H1 (cell line): Measurements from ENCODE around the gene PLAAT2. TPM values are rescaled to one million over a fixed set of nuclear protein-coding genes. Genes with fewer than 3 reads are reported as not detected.
A peak's percentile ranks its signal among the peaks of the same experiment; 100 is the strongest.

ENCODE experiments used
- CTCF ChIA-PET: fragments of 300-600 bp; sonication (Branson Sonifier 250); formaldehyde crosslinking; loops from one replicate; lab custom pipeline; 2021; ENCODE audit not compliant: partially characterized antibody; lab: Charles Lee
- POLR2A ChIA-PET: fragments of 300-600 bp; sonication (Branson Sonifier 250); formaldehyde crosslinking; loops from one replicate; lab custom pipeline; 2021; ENCODE audit warnings: inconsistent platforms; ENCODE audit not compliant: partially characterized antibody; lab: Charles Lee
- DNase-seq, 2 experiments: peaks; one replicate each; pipeline versions ENCODE4 v3.0.0 to v3.0.0-alpha.2; 2010 to 2022; ENCODE audit warnings: low spot score in 2 of 2, low read depth in 1 of 2, mixed read lengths in 1 of 2
- FAIRE-seq: peaks from 2 replicates; lab custom pipeline; 2011; peaks lifted over from hg19 to GRCh38; lab: Jason Lieb, UNC
- H2AFZ ChIP-seq: 2 replicates; pipeline ENCODE4 v1.8.1; 2012; ENCODE audit warnings: low read length, inconsistent platforms
- H2AK5ac ChIP-seq: 2 replicates; pipeline ENCODE4 v1.6.1; 2013; ENCODE audit warnings: low read depth, low read length
- H2BK120ac ChIP-seq: replicated peaks from 2 replicates; pipeline ENCODE3; 2013; ENCODE audit warnings: low read depth, low read length, inconsistent platforms
- H2BK12ac ChIP-seq: 2 replicates; pipeline ENCODE4 v1.6.1; 2013; ENCODE audit warnings: low read depth, low read length
- H2BK15ac ChIP-seq: 2 replicates; pipeline ENCODE4 v1.6.1; 2013; ENCODE audit warnings: low read length
- H2BK20ac ChIP-seq: 2 replicates; pipeline ENCODE4 v1.6.1; 2013; ENCODE audit warnings: low read length
- H2BK5ac ChIP-seq: 2 replicates; pipeline ENCODE4 v1.6.1; 2013; ENCODE audit warnings: low read depth, low read length
- H3K14ac ChIP-seq: 2 replicates; pipeline ENCODE4 v1.6.1; 2013; ENCODE audit warnings: inconsistent platforms; ENCODE audit not compliant: insufficient read length
- H3K18ac ChIP-seq: 2 replicates; pipeline ENCODE4 v1.6.1; 2013; ENCODE audit warnings: low read length; ENCODE audit errors: extremely low read depth
- H3K23ac ChIP-seq: 2 replicates; pipeline ENCODE4 v1.6.1; 2013; ENCODE audit warnings: inconsistent platforms; ENCODE audit not compliant: insufficient read length
- H3K23me2 ChIP-seq: 2 replicates; pipeline ENCODE4 v1.6.1; 2013; ENCODE audit warnings: low read depth, low read length
- H3K27ac ChIP-seq: 2 replicates; pipeline ENCODE4 v1.6.1; 2011; ENCODE audit warnings: low read depth, low read length, inconsistent platforms
- H3K27me3 ChIP-seq, 4 experiments: replicated peaks in 1 of 4; 1 replicate in 1 of 4; 2 replicates in 3 of 4; pipeline versions ENCODE4 v1.6.1 to v1.8.1; 2011 to 2013; ENCODE audit warnings: low read length in 3 of 4, mild to moderate bottlenecking in 3 of 4, inconsistent platforms in 2 of 4, mixed read lengths in 2 of 4, moderate library complexity in 1 of 4; ENCODE audit not compliant: control insufficient read depth in 3 of 4, insufficient read depth in 3 of 4; ENCODE audit errors: extremely low read depth in 1 of 4
- H3K36me3 ChIP-seq, 4 experiments: 2 replicates each; pipeline versions ENCODE4 v1.6.1 to v1.8.1; 2011 to 2013; ENCODE audit warnings: mild to moderate bottlenecking in 4 of 4, low read length in 3 of 4, moderate library complexity in 2 of 4, control low read depth in 1 of 4, inconsistent platforms in 1 of 4; ENCODE audit not compliant: insufficient read depth in 4 of 4, control insufficient read depth in 2 of 4
- H3K4ac ChIP-seq: replicated peaks from 2 replicates; pipeline ENCODE3; 2013; ENCODE audit warnings: low read length, low read depth, mixed read lengths, inconsistent platforms; ENCODE audit not compliant: insufficient read length
- H3K4me1 ChIP-seq, 4 experiments: replicated peaks in 1 of 4; 1 replicate in 1 of 4; 2 replicates in 3 of 4; pipeline versions ENCODE4 v1.6.1 to v1.8.1; 2011 to 2013; ENCODE audit warnings: low read length in 3 of 4, inconsistent platforms in 2 of 4, mixed read lengths in 1 of 4; ENCODE audit not compliant: insufficient read depth in 4 of 4, control insufficient read depth in 3 of 4
- H3K4me2 ChIP-seq, 2 experiments: 2 replicates each; pipeline versions ENCODE4 v1.6.1 to v1.8.1; 2011 to 2013; ENCODE audit warnings: low read depth in 2 of 2, low read length in 2 of 2, control low read depth in 1 of 2, inconsistent platforms in 1 of 2, mild to moderate bottlenecking in 1 of 2; ENCODE audit not compliant: insufficient read depth in 1 of 2
- H3K4me3 ChIP-seq, 4 experiments: fragments of 200-600, 300-600 bp in 1 of 4; sonication (generic), shearing (Covaris generic), sonication (Bioruptor Twin) in 1 of 4; 2 replicates each; pipeline versions ENCODE4 v1.5.1 to v1.8.1; 2011 to 2016; ENCODE audit warnings: low read length in 4 of 4, low read depth in 3 of 4, control low read depth in 2 of 4, inconsistent platforms in 2 of 4, mild to moderate bottlenecking in 2 of 4, mixed read lengths in 1 of 4, moderate library complexity in 1 of 4; ENCODE audit not compliant: insufficient read depth in 2 of 4; ENCODE audit errors: extremely low read depth in 1 of 4
- H3K56ac ChIP-seq: replicated peaks from 2 replicates; pipeline ENCODE3; 2013; ENCODE audit warnings: low read depth, mild to moderate bottlenecking, mixed read lengths, low read length, inconsistent platforms; ENCODE audit not compliant: insufficient read length
- H3K79me1 ChIP-seq: 2 replicates; pipeline ENCODE4 v1.6.1; 2013; ENCODE audit warnings: low read depth, low read length, control low read depth
- H3K79me2 ChIP-seq, 2 experiments: 2 replicates each; pipeline versions ENCODE4 v1.6.1 to v1.8.1; 2012 to 2013; ENCODE audit warnings: low read length in 2 of 2, mild to moderate bottlenecking in 2 of 2, inconsistent platforms in 1 of 2; ENCODE audit not compliant: insufficient read depth in 2 of 2, control insufficient read depth in 1 of 2
- H3K9ac ChIP-seq, 4 experiments: replicated peaks in 1 of 4; 1 replicate in 1 of 4; 2 replicates in 3 of 4; pipeline versions ENCODE4 v1.6.1 to v1.8.1; 2011 to 2013; ENCODE audit warnings: low read depth in 3 of 4, low read length in 3 of 4, control low read depth in 2 of 4, mild to moderate bottlenecking in 2 of 4, moderate library complexity in 2 of 4, inconsistent platforms in 1 of 4; ENCODE audit errors: extremely low read depth in 1 of 4
- H3K9me3 ChIP-seq, 2 experiments: 2 replicates each; pipeline versions ENCODE4 v1.6.1 to v1.8.1; 2012 to 2013; ENCODE audit warnings: mild to moderate bottlenecking in 2 of 2, moderate library complexity in 2 of 2, control low read depth in 1 of 2, inconsistent platforms in 1 of 2, low read depth in 1 of 2, low read length in 1 of 2, mixed read lengths in 1 of 2; ENCODE audit not compliant: insufficient read depth in 2 of 2
- H4K20me1 ChIP-seq, 2 experiments: replicated peaks in 1 of 2; 2 replicates each; pipeline versions ENCODE3 to v1.8.1; 2011 to 2013; ENCODE audit warnings: inconsistent platforms in 2 of 2, low read length in 2 of 2, mild to moderate bottlenecking in 1 of 2; ENCODE audit not compliant: insufficient read depth in 2 of 2, control insufficient read depth in 1 of 2
- H4K5ac ChIP-seq: 2 replicates; pipeline ENCODE4 v1.6.1; 2013; ENCODE audit warnings: low read length, low read depth, mixed read lengths, inconsistent platforms; ENCODE audit not compliant: insufficient read length
- H4K8ac ChIP-seq: 2 replicates; pipeline ENCODE4 v1.8.0; 2013; ENCODE audit warnings: mild to moderate bottlenecking, moderate library complexity, low read length, inconsistent platforms; ENCODE audit not compliant: insufficient read depth; ENCODE audit errors: extremely low read depth
- H4K91ac ChIP-seq: replicated peaks from 2 replicates; pipeline ENCODE3; 2013; ENCODE audit warnings: low read length, mixed read lengths, inconsistent platforms; ENCODE audit not compliant: insufficient read length
- CBX5 ChIP-seq: fragments of 300-800, 300-1000 bp; sonication (generic); IDR thresholded peaks from 2 replicates; pipeline ENCODE4 v1.7.1; 2016; ENCODE audit warnings: antibody characterized with exemption, low read length, low read depth
- EZH2 ChIP-seq: fragments of 200-600 bp; sonication (generic); IDR thresholded peaks from 2 replicates; pipeline ENCODE4 v1.7.1; 2012; ENCODE audit warnings: low read depth, mild to moderate bottlenecking, moderate library complexity, low read length, inconsistent platforms; ENCODE audit not compliant: severe bottlenecking
- HDAC2 ChIP-seq, 2 experiments: fragments of 300-600 bp in 1 of 2; sonication (generic) in 1 of 2; IDR thresholded peaks; 2 replicates each; pipeline ENCODE4 v1.6.1; 2011 to 2012; ENCODE audit warnings: low read depth in 2 of 2, low read length in 2 of 2, mild to moderate bottlenecking in 2 of 2, moderate library complexity in 2 of 2, borderline replicate concordance in 1 of 2, inconsistent platforms in 1 of 2
- KDM5A ChIP-seq: fragments of 200-600 bp; IDR thresholded peaks from 2 replicates; pipeline ENCODE4 v1.7.1; 2012; ENCODE audit warnings: mild to moderate bottlenecking, low read length, inconsistent platforms, mixed read lengths
- NANOG ChIP-seq: IDR thresholded peaks from 2 replicates; pipeline ENCODE4 v1.6.1; 2011; ENCODE audit warnings: low read length, low read depth, mild to moderate bottlenecking, inconsistent platforms; ENCODE audit not compliant: insufficient read depth, poor library complexity, severe bottlenecking
- POLR2A ChIP-seq, 2 experiments: IDR thresholded peaks; 1 replicate in 1 of 2; 2 replicates in 1 of 2; pipeline ENCODE4 v1.6.1; 2011; ENCODE audit warnings: low read depth in 2 of 2, low read length in 2 of 2, mild to moderate bottlenecking in 2 of 2; ENCODE audit errors: control extremely low read depth in 1 of 2
- RBBP5 ChIP-seq: IDR thresholded peaks from 2 replicates; pipeline ENCODE4 v1.7.1; 2012; ENCODE audit warnings: low read depth, mild to moderate bottlenecking, inconsistent platforms, low read length, moderate library complexity, borderline replicate concordance
- RFX5 ChIP-seq: IDR thresholded peaks from 2 replicates; pipeline ENCODE4 v1.6.1; 2011; ENCODE audit warnings: low read depth, low read length, improper control_type of control experiment, borderline replicate concordance
- SIX5 ChIP-seq: IDR thresholded peaks from 2 replicates; pipeline ENCODE4 v1.6.1; 2011; ENCODE audit warnings: mild to moderate bottlenecking, low read depth, low read length
- SP4 ChIP-seq: IDR thresholded peaks from 2 replicates; pipeline ENCODE4 v1.6.1; 2012; ENCODE audit warnings: low read length, inconsistent platforms
- SUZ12 ChIP-seq: fragments of 200-600 bp; sonication (generic); IDR thresholded peaks from 2 replicates; pipeline ENCODE4 v1.6.1; 2012; ENCODE audit warnings: mild to moderate bottlenecking, inconsistent platforms, low read length, moderate library complexity, mixed read lengths
- TCF12 ChIP-seq: IDR thresholded peaks from 2 replicates; pipeline ENCODE4 v1.6.1; 2011; ENCODE audit warnings: low read depth, mild to moderate bottlenecking, low read length
- WGBS, 2 experiments: shearing (Covaris generic) in 1 of 2; methylation state at CpG; one replicate each; pipeline versions ENCODE4 v1.1.6 to v1.1.7; 2013 to 2015; ENCODE audit warnings: low lambda C conversion rate in 2 of 2, mixed read lengths in 2 of 2, inconsistent platforms in 1 of 2, low coverage in 1 of 2, missing lambda C conversion rate in 1 of 2; ENCODE audit not compliant: insufficient replicate concordance in 2 of 2, insufficient coverage in 1 of 2, insufficient read length in 1 of 2; ENCODE audit errors: extremely low coverage in 1 of 2, missing lambda C conversion rate in 1 of 2; 5-methylcytosine and 5-hydroxymethylcytosine counted together
- polyA plus RNA-seq, 7 experiments: library from polyadenylated mRNA; depleted of rRNA in 3 of 7; stranded (reverse) in 5 of 7; unstranded in 2 of 7; fragments of >200 nt in 5 of 7; fragments of 200-250 nt in 2 of 7; gene quantifications; 1 replicate in 5 of 7; 2 replicates in 1 of 7; 4 replicates in 1 of 7; pipeline versions ENCODE4 v1.2.1 to v1.2.3, GENCODE V29; 2011 to 2013; ENCODE audit warnings: missing spikeins in 2 of 7, mixed read lengths in 2 of 7
- total RNA-seq: library from RNA; stranded (reverse); fragmentation: NEBNext Ultra II Directional; extraction: Animal tissue kit (Norgen Biotek cat#: 25700); gene quantifications from 2 replicates; pipeline ENCODE4 v1.2.1, GENCODE V29; 2021

The PLAAT2 gene
- total and polyA plus RNA-seq, 2 of the 8 experiments (the other 6 are each of a cell fraction or from before 2014, with no cell fraction given) = 0.39 TPM; not detected in 1

DNA sequence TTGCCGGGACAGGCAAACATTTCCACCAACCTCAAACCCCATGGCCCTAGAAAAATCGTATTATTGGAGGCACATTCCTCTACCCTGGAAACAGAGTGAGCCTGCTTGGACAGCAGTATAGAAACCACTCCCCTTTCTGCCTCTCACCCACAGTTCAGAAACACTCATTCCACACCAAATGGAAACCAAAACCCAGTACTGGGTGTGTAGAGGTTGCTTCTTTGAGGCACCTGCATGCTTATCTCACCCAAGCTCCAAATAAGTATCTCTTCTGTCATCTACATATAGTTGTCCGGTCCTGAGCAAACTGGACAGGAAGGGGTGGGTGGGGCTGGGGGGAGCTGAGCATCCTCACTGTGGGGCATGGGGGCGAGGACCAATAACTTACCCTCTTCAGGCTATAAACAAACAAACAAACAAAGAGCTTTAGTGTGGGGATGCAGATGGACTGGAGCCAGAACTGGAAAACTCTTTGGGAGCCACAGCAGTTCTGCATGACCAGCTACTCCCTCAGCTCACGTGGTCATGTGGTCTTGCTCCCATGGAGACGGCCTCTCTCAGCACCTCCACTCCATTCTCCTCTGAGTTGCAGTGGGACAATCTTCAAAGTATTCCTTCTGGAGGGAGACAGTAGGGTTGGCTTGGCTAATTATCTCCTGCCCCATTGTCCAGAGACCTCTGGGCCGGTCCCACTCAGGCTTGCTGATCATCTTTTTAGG is 1.0 kb upstream of the PLAAT2 start:
- ChIA-PET CTCF (interaction anchor here (1.1 kb wide), 1 partner anchor 13 kb away, joined by 4 read pairs; no protein-coding TSS in a partner anchor), POLR2A (interaction anchor here (1.2 to 3.7 kb wide), 2 partner anchors 11 to 759 kb away, joined by 3 to 12 read pairs; no protein-coding TSS in a partner anchor)
- H3K4ac ChIP-seq = peak overlapping the region; percentile 47
- no peak for TF ChIP-seq RBBP5
- no peak for TF ChIP-seq EZH2
- no peak for TF ChIP-seq TCF12
- no peak for TF ChIP-seq NANOG
- no peak for TF ChIP-seq CBX5
- TF ChIP-seq SUZ12 = no peak
- TF ChIP-seq SIX5 = no peak
- TF ChIP-seq KDM5A = no peak
- no peak for TF ChIP-seq RFX5
- TF ChIP-seq POLR2A (IDR thresholded peaks at IDR 0.05; ENCODE audit: control extremely low read depth in 1 of 2, low read depth in 2 of 2, low read length in 2 of 2) = no peak
- no peak for TF ChIP-seq HDAC2 (IDR thresholded peaks at IDR 0.05; ENCODE audit: borderline replicate concordance in 1 of 2, low read depth in 2 of 2, low read length in 2 of 2)
- no peak for TF ChIP-seq SP4

More for the DNA sequence above, 1.0 kb upstream of the PLAAT2 start:
- FAIRE-seq (no peak), DNase-seq (no peak)
- peaks cover 0 to 5% (median 3%) of the 10 kb centered on the region in 4 experiments; a peak in 3 of 7 replicates for H3K4me1 ChIP-seq
- WGBS, 2 experiments = 88% methylated on average over 7 of the region's 7 CpGs; no CpG with 5 or more reads in 1 of the 2 experiments
- no peak overlapping the region for H3K4me3 ChIP-seq
- 0 out of 2 replicates have a peak overlapping the region, but pooled peaks have one; percentile 1 for H2BK12ac ChIP-seq
- no peak overlapping the region for H2BK15ac ChIP-seq
- no peak overlapping the region for H2AFZ ChIP-seq
- no peak overlapping the region; the same call in 1 of the 2 replicates for H3K27ac ChIP-seq
- 0 out of 2 replicates have a peak overlapping the region, but pooled peaks have one; percentile 0 for H2BK5ac ChIP-seq
- H4K8ac ChIP-seq = no peak overlapping the region
- H3K4me2 ChIP-seq = no peak overlapping the region
- no peaks in the 10 kb centered on the region for H3K79me2 ChIP-seq
- no peak overlapping the region for H3K23ac ChIP-seq
- no peak overlapping the region for H4K5ac ChIP-seq
- H3K9me3 ChIP-seq = no peaks in the 10 kb centered on the region
- no peaks in the 10 kb centered on the region for H3K79me1 ChIP-seq
- no peak overlapping the region for H3K14ac ChIP-seq
- H3K56ac ChIP-seq = no peak overlapping the region
- H3K36me3 ChIP-seq = no peaks in the 10 kb centered on the region
- H2AK5ac ChIP-seq = peak overlapping the region; percentile 2; the same call in 1 of the 2 replicates
- peak overlapping the region; percentile 34; the same call in 1 of the 2 replicates for H2BK20ac ChIP-seq
- H2BK120ac ChIP-seq = no peak overlapping the region
- 0 out of 2 replicates have a peak overlapping the region, but pooled peaks have one; percentile 38 for H3K18ac ChIP-seq
- no peak overlapping the region for H3K9ac ChIP-seq
- H3K27me3 ChIP-seq = no peaks in the 10 kb centered on the region
- peak overlapping the region; percentile 12 for H4K91ac ChIP-seq
- H4K20me1 ChIP-seq = no peaks in the 10 kb centered on the region
- H3K23me2 ChIP-seq = no peaks in the 10 kb centered on the region; the same call in 1 of the 2 replicates
